HepG2 (cell line): ENCODE measurements around the gene IDUA. TPM values are rescaled to one million over a fixed set of nuclear protein-coding genes. Genes with fewer than 3 reads are reported as not detected.

ENCODE experiments used
- ATF4 ChIP-seq, 2 experiments: fragments of 450-650 bp in 1 of 2; sonication (generic) in 1 of 2; formaldehyde crosslinking; IDR thresholded peaks; 2 replicates each; pipeline versions ENCODE4 v1.5.0 to v1.8.0; 2020 to 2022; ENCODE audit warnings: mild to moderate bottlenecking in 1 of 2, missing genetic modification reagents in 1 of 2
- ATF5 ChIP-seq: sonication (generic); formaldehyde crosslinking; IDR thresholded peaks from 2 replicates; pipeline ENCODE4 v1.4.0; 2020; ENCODE audit warnings: mild to moderate bottlenecking, low read depth, missing genetic modification reagents
- HIC2 ChIP-seq: sonication (generic); formaldehyde crosslinking; IDR thresholded peaks from 2 replicates; pipeline ENCODE4 v1.9.0; 2022; ENCODE audit warnings: low read depth, missing genetic modification reagents
- KDM5B ChIP-seq: sonication (generic); formaldehyde crosslinking; IDR thresholded peaks from 2 replicates; pipeline ENCODE4 v1.4.0; 2020; ENCODE audit warnings: missing genetic modification reagents, mild to moderate bottlenecking, borderline replicate concordance
- KMT2A ChIP-seq: sonication (generic); formaldehyde crosslinking; IDR thresholded peaks from 2 replicates; pipeline ENCODE4 v1.4.0; 2020; ENCODE audit warnings: missing genetic modification reagents
- NCOA1 ChIP-seq: sonication (generic); formaldehyde crosslinking; IDR thresholded peaks from 2 replicates; pipeline ENCODE4 v1.9.0; 2021; ENCODE audit warnings: missing genetic modification reagents
- SATB2 ChIP-seq: sonication (generic); formaldehyde crosslinking; IDR thresholded peaks from 2 replicates; pipeline ENCODE4 v1.5.0; 2020; ENCODE audit warnings: missing genetic modification reagents
- SRF ChIP-seq: IDR thresholded peaks from 2 replicates; pipeline ENCODE4 v1.6.1; 2011; ENCODE audit warnings: mild to moderate bottlenecking, low read depth, low read length, moderate library complexity
- ZBTB34 ChIP-seq: sonication (generic); formaldehyde crosslinking; IDR thresholded peaks from 2 replicates; pipeline ENCODE4 v1.8.0; 2022; ENCODE audit warnings: mild to moderate bottlenecking, missing genetic modification reagents
- ZBTB44 ChIP-seq: sonication (generic); formaldehyde crosslinking; IDR thresholded peaks from 2 replicates; pipeline ENCODE4 v1.4.0; 2020; ENCODE audit warnings: missing genetic modification reagents
- ZNF318 ChIP-seq: sonication (generic); formaldehyde crosslinking; IDR thresholded peaks from 2 replicates; pipeline ENCODE4 v1.4.0; 2020; ENCODE audit warnings: mild to moderate bottlenecking, missing genetic modification reagents
- ZNF816 ChIP-seq: sonication (generic); formaldehyde crosslinking; IDR thresholded peaks from 2 replicates; pipeline ENCODE4 v1.8.0; 2022; ENCODE audit warnings: missing genetic modification reagents, mild to moderate bottlenecking, borderline replicate concordance
- polyA plus RNA-seq, 8 experiments: library from polyadenylated mRNA; depleted of rRNA in 3 of 8; stranded (reverse) in 7 of 8; unstranded in 1 of 8; fragments of >200 nt; fragmentation: Illumina TruSeq in 4 of 8; extraction: Trizol in 4 of 8; gene quantifications; 2 replicates each; pipeline versions ENCODE4 v1.2.1 to v1.2.3, GENCODE V29; 2011 to 2016; ENCODE audit warnings: low read depth in 4 of 8, missing spikeins in 1 of 8, mixed read lengths in 1 of 8; ENCODE audit not compliant: insufficient read depth in 1 of 8
- total RNA-seq, 5 experiments: library from RNA; depleted of rRNA; stranded (reverse); fragments of >200 nt; fragmentation: Illumina TruSeq; extraction: Trizol; gene quantifications; 2 replicates each; pipeline ENCODE4 v1.2.3, GENCODE V29; 2016; ENCODE audit warnings: low read depth in 1 of 5

The IDUA gene
- total and polyA plus RNA-seq, 2 of the 13 experiments (the other 11 are each of a cell fraction or from before 2014, with no cell fraction given), result 0.77 to 1.0 TPM

- TF ChIP-seq ATF5, result no peak
- no peak for TF ChIP-seq KMT2A (CRISPR knock-in tag)
- TF ChIP-seq ZNF318 (CRISPR knock-in tag), result peak; percentile 58; the same call in 1 of the 2 replicates
- TF ChIP-seq ZNF816 (CRISPR knock-in tag), result no peak
- no peak for TF ChIP-seq ZBTB44 (CRISPR knock-in tag)
- no peak for TF ChIP-seq ATF4 (CRISPR knock-in tag; IDR thresholded peaks at IDR 0.05)
- no peak for TF ChIP-seq SRF
- no peak for TF ChIP-seq NCOA1
- no peak for TF ChIP-seq HIC2 (CRISPR knock-in tag)
- TF ChIP-seq SATB2, result no peak
- TF ChIP-seq KDM5B (CRISPR knock-in tag), result no peak; the same call in 1 of the 2 replicates
- TF ChIP-seq ZBTB34, result no peak
Observed at GRCh38 chr4:986879-987623, at the start of gene IDUA (continued).
